Left renal cortex interstitium (tissue), 4 donors: ENCODE measurements around the gene DEFB119. TPM values are rescaled to one million over a fixed set of nuclear protein-coding genes. Genes with fewer than 3 reads are reported as not detected.
"Not testable (repeated sequence)": the region's sequence is repeated elsewhere in the genome, so short reads cannot be mapped to it uniquely, and the experiment has no call there.

Source experiments
- DNase-seq, 4 donors: peaks; one replicate each; pipeline ENCODE4 v3.0.0-alpha.2; 2013; ENCODE audit warnings: low read depth in 4 of 4, low spot score in 2 of 4, missing footprints in 1 of 4
- polyA plus RNA-seq, 4 donors: library from polyadenylated mRNA; unstranded; fragments of 120-200 nt; gene quantifications; one replicate each; pipeline ENCODE4 v1.2.1, GENCODE V29; 2013; ENCODE audit not compliant: insufficient read length in 4 of 4

Gene DEFB119, protein sequence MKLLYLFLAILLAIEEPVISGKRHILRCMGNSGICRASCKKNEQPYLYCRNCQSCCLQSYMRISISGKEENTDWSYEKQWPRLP
- not detected for polyA plus RNA-seq

DNA sequence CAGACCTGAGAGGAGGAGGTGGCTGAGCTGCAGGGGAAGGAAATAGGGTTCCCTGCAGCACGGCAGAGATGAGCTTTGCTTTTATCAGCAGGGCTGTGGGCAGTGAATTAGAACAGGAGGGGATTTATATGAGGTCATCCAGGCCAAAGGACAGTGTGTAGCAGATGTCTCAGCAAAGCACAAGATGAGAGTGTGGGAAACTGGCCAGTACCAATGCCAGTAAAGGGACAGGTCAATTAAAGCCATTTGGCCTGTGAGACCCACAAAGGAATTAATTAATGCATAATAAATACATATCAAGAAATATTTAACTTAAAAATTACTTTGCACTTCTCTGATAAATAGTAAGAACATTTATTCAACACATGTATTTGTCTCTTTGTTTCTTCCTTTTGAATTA is at the start of gene DEFB119:
Gene DEFB119 (minus strand): TSS at position 101 of the 400 bp plus-strand sequence. CDS start 107 bp downstream, outside the sequence.
- no peak for DNase-seq

DNA sequence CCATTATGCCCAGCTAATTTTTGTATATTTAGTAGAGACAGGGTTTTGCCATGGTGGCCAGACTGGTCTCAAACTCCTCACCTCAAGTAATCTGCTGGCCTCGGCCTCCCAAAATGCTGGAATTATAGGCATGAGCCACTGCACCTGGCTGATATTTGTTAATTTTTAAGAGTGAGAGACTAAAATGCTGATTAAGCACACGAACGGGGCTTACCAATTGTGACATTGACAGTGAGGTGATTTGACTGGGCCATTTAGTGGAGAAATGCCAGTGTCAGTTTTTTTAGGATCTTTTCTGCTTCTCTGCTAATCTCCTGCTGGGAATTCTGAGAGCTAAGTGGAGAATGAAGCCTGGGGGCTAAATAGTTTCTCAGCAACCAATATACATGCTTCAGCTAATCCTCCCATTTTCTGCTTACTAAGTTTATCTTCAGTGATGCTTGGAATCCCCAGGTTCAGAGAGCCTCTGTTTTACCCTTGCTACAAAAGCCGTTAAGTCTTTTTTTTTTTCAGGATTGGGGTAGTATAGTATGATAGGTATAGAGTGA is 40.3 kb upstream of the DEFB119 start:
- no peak for DNase-seq

DNA sequence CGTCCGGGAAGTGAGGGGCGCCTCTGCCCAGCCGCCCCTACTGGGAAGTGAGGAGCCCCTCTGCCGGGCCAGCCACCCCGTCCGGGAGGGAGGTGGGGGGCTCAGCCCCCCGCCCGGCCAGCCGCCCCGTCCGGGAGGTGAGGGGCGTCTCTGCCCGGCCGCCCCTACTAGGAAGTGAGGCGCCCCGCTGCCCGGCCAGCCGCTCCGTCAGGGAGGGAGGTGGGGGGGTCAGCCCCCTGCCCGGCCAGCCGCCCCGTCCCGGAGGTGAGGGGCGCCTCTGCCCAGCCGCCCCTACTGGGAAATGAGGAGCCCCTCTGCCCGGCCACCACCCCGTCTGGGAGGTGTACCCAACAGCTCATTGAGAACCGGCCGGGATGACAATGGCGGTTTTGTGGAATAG is 37.2 kb upstream of the DEFB119 start:
- not testable (repeated sequence) for DNase-seq

DNA sequence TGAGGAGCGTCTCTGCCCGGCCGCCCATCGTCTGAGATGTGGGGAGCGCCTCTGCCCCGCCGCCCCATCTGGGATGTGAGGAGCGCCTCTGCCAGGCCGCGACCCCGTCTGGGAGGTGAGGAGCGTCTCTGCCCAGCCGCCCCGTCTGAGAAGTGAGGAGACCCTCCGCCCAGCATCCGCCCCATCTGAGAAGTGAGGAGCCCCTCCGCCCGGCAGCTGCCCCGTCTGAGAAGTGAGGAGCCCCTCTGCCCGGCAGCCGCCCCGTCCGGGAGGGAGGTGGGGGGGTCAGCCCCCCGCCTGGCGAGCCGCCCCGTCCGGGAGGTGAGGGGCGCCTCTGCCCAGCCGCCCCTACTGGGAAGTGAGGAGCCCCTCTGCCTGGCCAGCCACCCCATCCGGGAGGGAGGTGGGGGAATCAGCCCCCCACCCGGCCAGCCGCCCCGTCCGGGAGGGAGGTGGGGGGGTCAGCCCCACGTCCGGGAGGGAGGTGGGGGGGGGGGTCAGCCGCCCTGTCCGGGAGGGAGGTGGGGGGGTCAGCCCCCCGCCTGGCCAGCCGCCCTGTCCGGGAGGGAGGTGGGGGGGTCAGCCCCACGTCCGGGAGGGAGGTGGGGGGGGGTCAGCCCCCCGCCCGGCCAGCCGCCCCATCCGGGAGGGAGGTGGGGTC is 36.6 kb upstream of the DEFB119 start:
- DNase-seq: not testable (repeated sequence)

DNA sequence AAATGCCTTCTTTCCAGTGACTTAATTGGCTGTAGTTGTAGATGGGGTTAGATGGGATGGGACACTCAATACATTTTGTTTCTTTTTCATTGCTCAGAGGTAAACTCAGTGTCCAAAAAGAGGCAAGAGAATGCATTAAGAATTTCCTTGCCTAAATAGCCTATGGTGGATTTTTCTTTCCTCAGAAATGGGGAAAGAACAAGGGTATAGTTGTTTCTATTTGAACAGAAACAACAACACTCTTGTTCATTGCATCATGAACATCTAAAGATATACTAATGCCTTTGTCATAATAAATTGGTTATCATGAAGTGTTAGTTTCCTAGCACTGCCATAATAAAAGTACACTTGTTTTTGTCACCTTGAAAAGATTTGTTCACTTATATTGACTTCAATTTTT is 35.4 kb upstream of the DEFB119 start:
- no peak for DNase-seq

DNA sequence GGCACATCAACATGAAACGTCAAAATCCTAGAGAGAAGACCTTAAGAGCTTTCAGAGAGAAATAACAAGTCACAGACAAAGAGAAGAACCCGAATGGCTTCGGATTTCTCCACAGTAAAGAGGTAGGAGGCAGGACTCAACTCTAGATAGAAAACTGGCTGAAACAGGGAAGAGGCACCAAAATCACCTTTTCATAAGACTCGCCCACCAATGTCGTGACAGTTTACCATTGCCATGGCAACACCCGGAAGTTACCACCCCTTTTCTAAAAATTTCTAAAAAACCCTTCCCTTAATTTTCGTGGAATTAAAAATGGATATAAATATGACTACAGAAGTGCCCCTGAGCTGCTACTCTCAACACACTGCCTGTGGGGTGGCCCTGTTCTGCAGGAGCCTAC is 27.9 kb upstream of the DEFB119 start:
- no peak for DNase-seq

DNA sequence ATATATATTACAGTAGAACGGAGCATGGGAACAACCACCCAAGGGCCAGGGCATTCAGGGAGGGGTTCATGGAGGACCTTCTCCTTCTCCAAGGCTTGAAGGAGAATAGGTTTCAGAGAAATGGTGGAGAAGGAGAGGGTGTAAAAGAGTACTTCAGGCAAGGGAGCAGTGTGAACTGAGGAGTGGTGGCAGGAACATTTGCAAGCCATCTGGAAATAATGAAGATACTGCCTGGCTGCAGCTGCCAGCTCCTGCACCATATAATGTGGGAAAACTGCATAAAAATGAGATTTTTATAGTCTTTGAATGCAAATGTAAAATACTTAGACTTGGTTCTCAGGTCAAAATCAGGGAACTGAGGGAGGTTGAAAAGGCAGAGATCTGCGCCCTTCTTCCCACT is 25.3 kb upstream of the DEFB119 start:
- DNase-seq: no peak

DNA sequence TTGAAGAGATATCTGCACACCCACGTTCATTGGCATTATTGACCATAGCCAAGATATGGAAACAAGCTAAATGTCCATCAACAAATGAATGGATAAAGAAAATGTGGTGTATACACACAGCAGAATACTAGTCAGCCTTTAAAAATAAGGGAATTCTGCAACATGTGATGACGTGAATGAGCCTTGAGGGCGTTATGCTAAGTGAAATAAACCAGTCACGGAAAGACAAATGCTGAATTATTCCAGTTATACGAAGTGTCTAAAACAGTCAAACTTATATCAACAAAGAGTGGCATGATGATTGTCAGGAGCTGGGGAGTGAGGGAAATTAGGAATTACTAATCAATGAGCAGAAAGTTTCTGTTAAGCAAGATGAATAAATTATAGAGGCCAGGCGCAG is 24.0 kb upstream of the DEFB119 start:
- no peak for DNase-seq

DNA sequence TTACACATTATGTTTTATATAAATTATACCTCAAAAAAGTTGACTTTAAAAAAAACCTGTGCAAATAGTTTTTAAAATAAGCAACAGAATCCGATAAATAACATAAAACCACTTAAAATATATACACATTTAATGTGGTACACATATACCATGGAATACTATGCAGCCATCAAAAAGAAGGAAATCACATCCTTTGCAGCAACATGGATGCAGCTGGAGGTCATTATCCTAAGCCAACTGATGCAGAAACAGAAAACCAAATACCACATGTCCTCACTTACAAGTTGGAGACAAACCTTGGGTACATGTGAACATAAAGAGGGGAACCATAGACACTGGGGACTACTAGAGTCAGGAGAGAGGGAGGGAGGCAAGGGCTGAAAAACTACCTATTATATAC is 19.6 kb upstream of the DEFB119 start:
- DNase-seq: no peak

DNA sequence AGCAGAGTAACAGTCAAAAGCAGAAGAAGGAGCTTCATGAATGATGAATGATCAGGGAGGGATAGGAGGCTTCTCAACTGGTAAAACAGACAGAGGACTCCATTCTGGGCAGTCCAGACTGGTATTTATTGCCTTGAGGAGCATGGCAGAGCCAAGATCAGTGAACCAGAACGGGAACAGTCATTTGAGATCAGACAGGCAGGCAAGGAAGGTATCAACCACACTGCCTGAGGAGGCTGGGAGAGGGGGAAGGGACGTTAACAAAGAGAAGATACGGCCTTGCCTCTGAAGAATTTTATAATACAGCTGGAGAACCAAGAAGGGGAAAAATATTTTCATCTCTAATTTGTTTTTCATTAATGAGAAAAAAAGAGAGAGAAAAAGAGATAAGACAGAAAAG is 15.7 kb upstream of the DEFB119 start, which contains the start of gene DEFB121:
Gene DEFB121 (minus strand): TSS at position 101 of the 400 bp plus-strand sequence. CDS start 63 bp downstream, at position 38.
- no peak for DNase-seq

DNA sequence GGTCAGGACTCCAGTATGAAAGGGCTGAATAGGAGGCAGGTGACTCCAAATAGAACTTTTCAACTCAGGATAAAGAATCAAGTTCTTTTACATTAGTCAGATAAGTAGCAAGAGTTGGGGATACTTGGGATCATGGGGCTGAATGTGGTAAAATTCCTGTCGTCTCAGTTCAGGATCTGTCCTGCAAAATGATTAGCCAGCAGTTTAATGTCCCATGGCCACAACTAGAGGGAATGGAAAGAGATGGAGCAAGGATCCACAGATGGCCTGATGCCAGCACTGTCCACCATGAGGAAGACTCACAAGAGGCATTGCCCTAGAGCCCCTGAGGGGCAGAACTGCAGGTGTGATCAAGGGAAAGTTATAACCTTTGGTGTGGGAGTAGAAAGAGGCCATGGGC is 13.5 kb upstream of the DEFB119 start:
- no peak for DNase-seq

DNA sequence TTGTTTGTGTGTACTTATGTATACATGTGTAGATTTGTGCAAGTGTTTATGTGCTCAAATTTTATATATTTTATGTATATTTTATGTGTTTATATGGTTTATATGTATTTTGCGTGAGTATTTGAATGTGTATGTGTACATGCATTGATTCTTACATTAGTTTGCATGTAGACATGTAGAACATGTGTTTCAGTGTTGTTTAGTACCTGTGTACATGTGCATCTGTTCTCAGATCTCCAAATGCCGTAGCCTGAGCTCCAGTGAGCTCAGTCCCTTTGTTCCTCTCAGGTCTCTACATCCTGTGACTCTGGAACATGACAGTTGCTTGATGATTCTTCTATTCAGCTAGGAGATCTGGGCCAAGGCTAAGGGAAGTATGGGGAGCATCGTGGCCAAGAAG is 4.5 kb upstream of the DEFB119 start:
- DNase-seq: no peak

DNA sequence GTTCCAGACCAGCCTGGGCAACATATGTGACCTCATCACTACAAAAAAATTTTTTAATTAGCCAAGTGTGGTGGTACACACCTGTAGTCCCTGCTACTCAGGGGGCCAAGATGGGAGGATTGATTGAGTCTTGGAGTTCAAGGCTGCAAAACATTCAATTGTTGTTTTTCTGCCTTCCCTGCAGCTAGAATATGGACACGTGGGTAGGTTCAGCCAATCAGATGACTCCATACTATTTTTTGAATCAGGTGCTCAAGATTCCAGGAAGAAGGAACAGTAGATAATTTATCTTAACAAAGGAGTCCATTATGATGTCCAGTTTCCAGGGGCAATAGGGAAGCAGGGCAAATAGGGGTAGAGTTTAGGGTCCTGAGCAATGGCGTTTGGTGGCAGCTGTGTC is 2.4 kb upstream of the DEFB119 start:
- DNase-seq: no peak

DNA sequence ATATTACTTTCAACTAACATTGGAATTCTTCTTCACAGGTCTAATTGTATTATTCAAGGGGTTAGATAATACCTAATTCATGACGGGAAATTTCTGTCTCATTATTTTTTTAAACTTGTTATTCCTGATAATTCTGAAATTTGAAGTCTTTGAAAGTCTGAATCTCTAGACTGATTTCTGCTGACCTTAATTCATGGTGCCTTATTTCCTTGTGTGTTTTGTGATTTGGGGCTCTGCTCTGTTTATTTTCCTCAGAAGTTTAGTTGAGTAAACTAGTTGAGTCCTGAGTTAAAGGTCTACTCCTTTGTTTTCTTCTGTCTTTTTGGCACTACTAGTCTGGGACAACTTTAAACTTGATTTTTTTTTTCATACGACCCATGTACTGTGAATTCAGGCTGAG is 16.0 kb downstream of the DEFB119 start:
- DNase-seq: no peak

DNA sequence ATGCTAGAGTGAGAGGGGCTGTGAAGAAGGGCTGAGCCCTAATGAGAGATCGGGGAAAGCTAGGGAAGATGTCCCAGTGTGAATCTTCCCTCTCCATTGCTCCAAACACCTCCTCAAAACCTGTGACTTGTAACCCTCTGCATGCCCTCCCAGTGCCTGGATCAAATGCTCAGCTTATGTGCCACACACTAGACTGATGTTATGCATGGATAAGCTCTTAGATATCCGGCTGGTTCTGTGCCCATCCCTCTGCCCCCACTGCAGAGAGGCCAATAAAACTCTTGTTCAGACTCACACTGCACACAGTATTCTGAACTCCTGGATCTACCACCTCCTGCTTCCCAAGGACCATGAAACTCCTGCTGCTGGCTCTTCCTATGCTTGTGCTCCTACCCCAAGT is 22.1 kb downstream of the DEFB119 start, which contains the start of gene DEFB118:
Gene DEFB118 (plus strand): TSS at position 301 of the 400 bp plus-strand sequence. CDS start 50 bp downstream, at position 351.
- DNase-seq: no peak

DNA sequence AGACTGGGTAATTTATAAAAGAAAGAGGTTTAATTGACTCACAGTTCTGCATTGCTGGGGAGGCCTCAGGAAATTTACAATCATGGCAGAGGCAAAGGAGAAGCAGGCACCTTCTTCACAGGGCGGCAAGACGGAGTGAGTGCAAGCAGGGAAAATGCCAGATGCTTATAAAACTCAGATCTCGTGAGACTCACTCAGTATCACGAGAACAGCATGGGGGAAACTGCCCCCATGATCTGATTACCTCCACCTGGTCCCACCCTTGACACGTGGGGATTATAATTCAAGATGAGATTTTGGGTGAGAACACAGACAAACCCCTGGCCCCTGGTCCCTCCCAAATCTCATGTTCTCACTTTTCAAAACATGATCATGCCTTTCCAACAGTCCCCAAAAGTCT is 26.1 kb downstream of the DEFB119 start:
- not testable (repeated sequence) for DNase-seq

DNA sequence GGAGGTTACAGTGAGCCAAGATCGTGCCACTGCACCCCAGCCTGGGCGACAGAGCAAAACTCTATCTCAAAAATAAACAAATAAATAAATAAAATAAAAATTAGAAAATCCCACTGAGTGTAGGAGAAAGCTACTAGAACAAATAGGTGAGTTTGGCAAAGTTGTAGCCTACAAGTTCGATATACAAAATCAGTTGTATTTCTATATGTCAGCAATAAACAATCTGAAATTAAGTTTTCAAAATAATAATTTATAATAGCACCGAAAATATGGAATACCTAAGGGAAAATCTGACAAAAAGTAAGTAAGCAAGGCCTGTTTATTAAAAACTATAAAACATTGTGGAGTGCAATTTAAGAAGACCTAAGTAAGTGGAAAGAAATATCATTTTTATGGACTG is 27.1 kb downstream of the DEFB119 start:
- DNase-seq: no peak

DNA sequence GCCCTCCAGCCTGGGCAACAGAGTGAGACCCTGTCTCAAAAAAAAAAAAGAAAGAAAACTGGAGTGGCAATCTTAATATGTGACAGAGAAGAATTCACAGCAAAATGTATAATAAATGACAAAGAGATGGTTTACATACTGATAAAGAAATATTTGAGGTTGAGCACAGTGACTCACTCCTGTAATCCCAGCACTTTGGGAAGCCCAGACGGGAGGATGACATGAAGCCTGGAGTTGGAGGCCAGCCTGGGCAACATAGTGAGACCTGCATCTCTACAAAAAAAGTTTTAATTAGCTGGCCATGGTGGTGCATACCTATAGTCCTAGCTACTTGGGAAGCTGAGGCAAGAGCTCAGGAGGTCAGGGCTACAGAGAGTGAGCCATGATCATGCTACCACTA is 34.4 kb downstream of the DEFB119 start:
- DNase-seq: no peak

DNA sequence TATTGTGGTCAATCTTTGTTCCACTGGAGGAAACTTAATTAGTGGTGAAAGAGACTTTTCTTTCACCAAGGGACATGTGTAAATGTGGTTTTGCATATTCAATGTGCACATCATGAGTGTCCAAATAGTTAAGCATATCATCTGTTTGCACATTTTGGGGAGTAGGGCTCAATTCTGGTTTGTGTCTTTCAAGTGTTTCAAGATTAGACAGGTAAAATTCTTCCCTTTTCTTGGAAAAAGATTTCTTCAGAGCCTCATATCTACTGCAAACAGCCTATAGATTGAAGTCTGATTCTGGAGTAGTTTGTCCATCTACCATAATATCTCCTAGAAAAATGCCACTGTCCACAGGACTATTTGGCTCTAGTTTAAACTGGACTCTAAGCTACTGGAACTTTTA is 48.9 kb downstream of the DEFB119 start:
- DNase-seq: no peak

DNA sequence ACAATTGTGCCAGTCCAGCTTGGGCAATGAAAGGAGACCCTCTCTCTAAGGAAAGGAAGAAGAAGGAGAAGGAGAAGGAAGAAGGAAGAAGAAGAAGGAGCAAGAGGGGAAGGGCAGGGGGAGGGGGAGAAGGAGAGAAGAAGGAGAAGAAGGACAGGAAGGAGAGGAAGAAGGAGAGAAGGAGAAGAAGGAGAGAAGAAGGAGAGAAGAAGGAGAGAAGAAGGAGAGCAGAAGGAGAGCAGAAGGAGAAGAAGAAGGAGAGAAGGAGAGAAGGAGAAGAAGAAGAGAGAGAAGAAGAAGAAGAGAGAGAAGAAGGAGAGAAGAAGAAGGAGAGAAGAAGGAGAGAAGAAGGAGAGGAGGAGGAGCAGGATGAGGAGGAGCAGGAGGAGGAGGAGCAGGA is 59.5 kb downstream of the DEFB119 start:
- DNase-seq: no peak
